ENCODE measurements around the gene SMG9. TPM values are rescaled to one million over a fixed set of nuclear protein-coding genes. Genes with fewer than 3 reads are reported as not detected.

The SMG9 gene
- total and polyA plus RNA-seq, 2 donors from 2014 or later, result 25.1 to 34.6 TPM

Other genes starting within 250 kb of the SMG9 start
- gene ETHE1, start 227.8 kb downstream of the SMG9 start, total RNA-seq, result 61.3 TPM
- 81.8 TPM for gene ETHE1, start 227.8 kb downstream of the SMG9 start, polyA plus RNA-seq (ENCODE audit: insufficient read depth, low read depth, low replicate concordance)
- 3.1 TPM for gene ZNF575, start 221.8 kb downstream of the SMG9 start, total RNA-seq
- 2.8 TPM for gene ZNF575, start 221.8 kb downstream of the SMG9 start, polyA plus RNA-seq (ENCODE audit: insufficient read depth, low read depth, low replicate concordance)
- gene XRCC1, start 179.4 kb downstream of the SMG9 start, total RNA-seq, result 24.5 TPM
- gene XRCC1, start 179.4 kb downstream of the SMG9 start, polyA plus RNA-seq (ENCODE audit: insufficient read depth, low read depth, low replicate concordance), result 19.3 TPM
- gene PINLYP, start 179.2 kb downstream of the SMG9 start, total RNA-seq, result 14.8 TPM
- gene PINLYP, start 179.2 kb downstream of the SMG9 start, polyA plus RNA-seq (ENCODE audit: insufficient read depth, low read depth, low replicate concordance), result 41.8 TPM
- gene IRGQ, start 158.8 kb downstream of the SMG9 start, total RNA-seq, result 24.2 TPM
- gene IRGQ, start 158.8 kb downstream of the SMG9 start, polyA plus RNA-seq (ENCODE audit: insufficient read depth, low read depth, low replicate concordance), result 9.5 TPM
- gene ZNF576, start 158.4 kb downstream of the SMG9 start, total RNA-seq, result 15.3 TPM
- 25.6 TPM for gene ZNF576, start 158.4 kb downstream of the SMG9 start, polyA plus RNA-seq (ENCODE audit: insufficient read depth, low read depth, low replicate concordance)
- 0.28 TPM for gene SRRM5, start 142.9 kb downstream of the SMG9 start, total RNA-seq
- gene SRRM5, start 142.9 kb downstream of the SMG9 start, polyA plus RNA-seq (ENCODE audit: insufficient read depth, low read depth, low replicate concordance), result 0.22 TPM
- 44.3 TPM for gene ZNF428, start 135.3 kb downstream of the SMG9 start, total RNA-seq
- 95.4 TPM for gene ZNF428, start 135.3 kb downstream of the SMG9 start, polyA plus RNA-seq (ENCODE audit: insufficient read depth, low read depth, low replicate concordance)
- gene CADM4, start 115.1 kb downstream of the SMG9 start, total RNA-seq, result 25.3 TPM
- gene CADM4, start 115.1 kb downstream of the SMG9 start, polyA plus RNA-seq (ENCODE audit: insufficient read depth, low read depth, low replicate concordance), result 47.0 TPM
- gene PLAUR, start 84.8 kb downstream of the SMG9 start, total RNA-seq, result 17.0 TPM
- 3.9 TPM for gene PLAUR, start 84.8 kb downstream of the SMG9 start, polyA plus RNA-seq (ENCODE audit: insufficient read depth, low read depth, low replicate concordance)
- gene IRGC, start 38.9 kb downstream of the SMG9 start, total RNA-seq, result not detected
- gene IRGC, start 38.9 kb downstream of the SMG9 start, polyA plus RNA-seq (ENCODE audit: insufficient read depth, low read depth, low replicate concordance), result not detected
- 6.1 TPM for gene KCNN4, start 26.0 kb upstream of the SMG9 start, total RNA-seq
- gene KCNN4, start 26.0 kb upstream of the SMG9 start, polyA plus RNA-seq (ENCODE audit: insufficient read depth, low read depth, low replicate concordance), result 0.80 TPM
- gene LYPD5, start 47.5 kb upstream of the SMG9 start, total RNA-seq, result 4.2 TPM
- gene LYPD5, start 47.5 kb upstream of the SMG9 start, polyA plus RNA-seq (ENCODE audit: insufficient read depth, low read depth, low replicate concordance), result 1.8 TPM
- gene ZNF283, start 72.4 kb upstream of the SMG9 start, total RNA-seq, result 12.7 TPM
- 3.3 TPM for gene ZNF283, start 72.4 kb upstream of the SMG9 start, polyA plus RNA-seq (ENCODE audit: insufficient read depth, low read depth, low replicate concordance)
- 2.7 TPM for gene ZNF404, start 129.0 kb upstream of the SMG9 start, total RNA-seq
- gene ZNF404, start 129.0 kb upstream of the SMG9 start, polyA plus RNA-seq (ENCODE audit: insufficient read depth, low read depth, low replicate concordance), result 3.1 TPM
- gene ZNF45, start 180.3 kb upstream of the SMG9 start, total RNA-seq, result 16.1 TPM
- gene ZNF45, start 180.3 kb upstream of the SMG9 start, polyA plus RNA-seq (ENCODE audit: insufficient read depth, low read depth, low replicate concordance), result 4.8 TPM
- gene ZNF221, start 196.3 kb upstream of the SMG9 start, total RNA-seq, result 6.2 TPM
- 0.54 TPM for gene ZNF221, start 196.3 kb upstream of the SMG9 start, polyA plus RNA-seq (ENCODE audit: insufficient read depth, low read depth, low replicate concordance)
- gene ZNF155, start 229.2 kb upstream of the SMG9 start, total RNA-seq, result 11.2 TPM
- gene ZNF155, start 229.2 kb upstream of the SMG9 start, polyA plus RNA-seq (ENCODE audit: insufficient read depth, low read depth, low replicate concordance), result 5.0 TPM
- gene ZNF230, start 248.0 kb upstream of the SMG9 start, total RNA-seq, result 7.1 TPM
- 1.6 TPM for gene ZNF230, start 248.0 kb upstream of the SMG9 start, polyA plus RNA-seq (ENCODE audit: insufficient read depth, low read depth, low replicate concordance)